HG03135 (cell line): ENCODE measurements around the gene SLC19A1.
"Not testable (repeated sequence)": the region's sequence is repeated elsewhere in the genome, so short reads cannot be mapped to it uniquely, and the experiment has no call there.

Source experiments
- ATAC-seq: cut with Tn5 transposase; IDR thresholded peaks from one replicate; pipeline ENCODE4 v1.9.1; 2021; ENCODE audit warnings: mild to moderate bottlenecking, moderate library complexity; ENCODE audit not compliant: unreplicated experiment

SLC19A1 gene

DNA sequence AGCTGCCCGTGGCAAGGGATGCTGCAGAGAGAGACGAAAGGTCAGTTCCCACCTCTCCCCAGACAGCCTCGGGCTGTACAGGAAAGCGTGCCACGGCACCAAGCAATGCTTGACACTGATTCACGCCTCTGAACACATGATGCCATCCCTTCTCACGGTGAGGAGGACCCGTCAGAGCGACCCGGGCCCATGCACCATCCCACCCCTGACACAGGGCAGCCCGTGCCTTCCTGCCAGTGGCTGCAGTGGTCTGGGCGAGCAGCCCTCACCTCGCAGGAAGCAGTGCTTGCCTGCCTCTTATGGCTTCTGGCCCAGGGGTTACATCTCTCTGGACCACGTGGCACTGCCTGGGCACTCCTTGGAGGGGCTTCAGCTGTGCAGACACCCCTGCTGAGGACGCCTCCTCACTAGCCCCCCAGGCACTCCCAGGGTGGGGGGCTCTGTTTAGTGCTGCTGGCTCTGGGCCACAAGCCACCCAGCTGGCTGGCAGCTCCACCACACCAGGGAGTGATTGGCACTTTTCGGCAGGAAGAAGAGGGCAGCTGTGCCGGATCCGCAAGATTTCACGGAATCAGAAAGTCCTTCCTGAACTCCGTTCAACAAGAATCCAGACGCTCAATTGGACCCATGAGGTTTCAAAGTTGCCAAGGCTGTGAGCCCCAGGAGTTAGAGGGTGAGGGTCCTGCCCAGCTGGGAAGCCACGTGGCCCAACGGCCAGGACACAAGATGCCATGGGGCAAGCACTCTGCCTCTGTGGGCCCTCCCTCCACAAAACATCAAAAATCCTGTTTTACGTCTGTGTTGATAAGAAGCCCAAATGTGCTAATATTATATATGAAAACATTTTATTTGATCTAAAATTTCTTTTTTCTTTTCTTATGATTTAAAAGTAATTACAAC is 34.8 kb upstream of the SLC19A1 start:
- no peak for ATAC-seq

DNA sequence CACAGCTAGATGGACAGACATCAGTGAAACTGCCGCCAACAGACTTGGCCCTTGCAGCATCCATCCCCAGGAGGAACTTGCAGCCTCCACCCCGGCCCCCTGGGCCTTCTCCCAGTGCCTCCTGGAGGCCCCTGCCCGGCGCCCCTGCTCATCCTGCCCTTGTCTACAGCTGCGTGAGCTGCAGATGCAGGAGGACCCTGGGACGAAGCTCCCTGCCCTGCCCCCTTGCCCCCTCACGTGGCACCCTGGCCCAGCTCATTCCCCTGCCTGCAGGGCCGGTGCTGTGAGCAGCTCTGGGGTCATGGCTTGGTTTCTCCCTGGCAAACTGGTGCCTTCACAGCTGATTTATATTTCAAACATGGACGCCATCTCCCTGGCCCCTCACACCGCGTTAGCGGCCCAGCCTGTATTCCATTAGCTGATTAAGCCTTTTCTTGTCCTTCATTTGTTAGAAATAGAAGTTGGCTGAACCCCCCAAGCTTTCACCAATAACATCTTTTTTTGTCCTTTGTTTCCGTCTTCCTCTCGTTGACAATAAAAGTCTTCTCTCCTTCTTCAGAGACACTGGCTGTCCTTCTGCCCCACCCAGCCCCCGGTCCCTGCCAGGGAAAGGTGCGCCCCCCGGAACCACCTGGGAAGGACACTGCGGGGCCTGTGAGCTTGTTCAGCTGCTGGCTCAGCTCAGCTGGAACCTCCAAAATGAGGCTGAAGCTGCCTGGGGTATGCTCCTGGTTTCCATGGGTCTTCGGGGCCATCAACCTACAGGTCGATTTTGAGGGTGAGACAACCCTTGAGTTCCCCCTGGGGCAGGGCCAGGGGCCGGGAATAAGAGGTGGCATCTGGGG is 34.0 kb upstream of the SLC19A1 start:
- ATAC-seq: no peak

DNA sequence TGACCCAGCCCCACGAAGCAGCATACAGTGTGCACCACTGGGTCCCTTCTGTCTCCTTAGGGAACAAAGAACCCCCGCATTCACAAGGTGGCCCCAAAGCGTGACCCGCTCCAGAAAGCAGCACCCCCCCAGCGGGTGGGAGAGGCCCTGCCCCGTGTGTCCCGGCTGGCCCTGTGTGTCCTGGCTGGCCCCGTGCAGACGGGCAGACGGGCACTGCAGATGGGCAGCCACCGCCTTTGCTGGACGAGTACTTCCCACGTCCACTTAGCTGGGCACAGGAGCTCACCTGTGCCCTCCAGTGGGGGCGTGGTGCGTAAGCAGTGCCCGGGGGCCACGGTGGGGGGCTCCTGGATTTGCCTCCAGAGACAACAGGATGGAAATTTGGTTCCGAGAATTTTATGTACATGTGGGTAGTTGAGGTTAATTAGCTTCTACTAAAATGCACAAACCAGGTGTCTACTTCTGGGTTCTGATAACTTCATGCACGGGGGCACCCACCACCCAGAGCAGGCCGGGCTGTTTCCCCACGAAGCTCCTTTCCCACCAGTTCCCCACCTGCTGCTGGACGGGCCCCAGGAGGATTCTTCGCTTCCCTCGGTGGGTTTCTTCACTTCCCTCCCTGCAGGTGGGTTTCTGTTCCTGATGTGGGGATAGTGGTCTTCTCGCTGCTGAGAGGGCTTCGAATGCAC is 33.2 kb upstream of the SLC19A1 start:
- no peak for ATAC-seq

DNA sequence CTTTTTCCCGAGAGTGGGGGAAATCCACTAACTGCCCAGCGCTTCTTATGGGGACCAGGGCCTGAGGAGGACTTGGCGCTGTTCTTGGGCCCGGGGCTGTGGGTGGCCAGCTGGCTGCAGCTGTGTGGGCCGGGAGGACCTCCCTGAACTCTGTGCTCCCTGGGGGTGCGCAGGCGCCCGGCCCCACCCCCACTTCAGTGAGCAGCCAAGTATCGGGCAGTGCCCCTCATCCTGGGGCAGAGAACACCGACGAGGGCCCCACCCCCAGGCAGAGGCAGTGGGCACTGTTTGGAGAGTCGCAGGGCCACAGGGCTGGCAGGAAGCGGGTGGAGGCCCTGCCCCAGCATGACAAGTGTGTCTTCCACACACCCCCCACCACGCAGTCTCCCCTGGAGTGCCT is 32.5 kb upstream of the SLC19A1 start:
- no peak for ATAC-seq

DNA sequence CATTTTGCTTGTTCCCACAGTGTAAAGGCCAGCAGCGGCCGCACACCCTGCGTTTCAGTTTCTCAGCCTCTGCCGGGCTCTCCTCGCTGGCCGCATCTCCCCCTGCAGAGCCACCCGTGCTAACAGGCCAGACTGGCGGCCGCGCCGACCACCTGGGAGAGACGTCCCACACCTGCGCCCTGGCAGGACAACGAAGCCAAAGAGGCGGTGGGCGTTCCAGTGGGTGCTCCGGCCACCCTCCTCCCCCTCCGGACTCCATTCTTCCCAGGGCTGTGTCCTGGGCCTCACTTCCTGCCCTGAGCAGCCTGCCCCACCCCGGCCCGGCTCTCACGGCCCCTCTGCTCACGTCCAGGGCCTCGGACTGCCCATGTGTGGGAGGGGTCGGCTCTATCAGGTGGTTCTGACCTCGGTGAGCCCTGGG is 31.9 kb upstream of the SLC19A1 start:
- no peak for ATAC-seq

DNA sequence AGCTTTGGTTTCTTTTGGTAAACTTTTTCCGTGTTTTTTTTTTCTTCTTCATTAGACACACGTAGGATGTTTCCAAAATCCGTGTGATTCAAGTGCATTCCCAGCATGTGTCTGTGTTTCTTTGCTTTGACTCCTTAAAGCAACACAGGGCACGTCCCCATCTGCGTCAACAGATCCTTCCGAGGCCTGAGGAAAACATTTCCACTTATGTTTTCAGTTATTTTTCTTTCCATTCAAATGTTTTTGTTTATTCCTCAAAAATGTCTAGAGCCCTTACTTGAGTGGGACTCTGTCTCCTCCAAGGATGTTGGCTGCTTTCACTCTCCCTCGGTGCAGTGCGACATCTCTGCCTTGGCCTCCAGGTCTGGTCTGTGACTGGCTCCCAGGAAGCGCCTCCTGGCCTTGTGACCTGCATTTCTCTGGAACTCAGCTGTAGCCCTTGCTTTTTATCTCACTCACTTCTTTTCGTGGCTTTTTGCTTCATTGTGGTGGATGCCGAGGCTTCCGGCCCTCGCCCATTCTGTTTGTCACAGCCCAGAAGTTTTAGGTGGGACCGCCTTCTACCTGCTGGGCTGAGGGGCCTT is 31.3 kb upstream of the SLC19A1 start:
- no peak for ATAC-seq

DNA sequence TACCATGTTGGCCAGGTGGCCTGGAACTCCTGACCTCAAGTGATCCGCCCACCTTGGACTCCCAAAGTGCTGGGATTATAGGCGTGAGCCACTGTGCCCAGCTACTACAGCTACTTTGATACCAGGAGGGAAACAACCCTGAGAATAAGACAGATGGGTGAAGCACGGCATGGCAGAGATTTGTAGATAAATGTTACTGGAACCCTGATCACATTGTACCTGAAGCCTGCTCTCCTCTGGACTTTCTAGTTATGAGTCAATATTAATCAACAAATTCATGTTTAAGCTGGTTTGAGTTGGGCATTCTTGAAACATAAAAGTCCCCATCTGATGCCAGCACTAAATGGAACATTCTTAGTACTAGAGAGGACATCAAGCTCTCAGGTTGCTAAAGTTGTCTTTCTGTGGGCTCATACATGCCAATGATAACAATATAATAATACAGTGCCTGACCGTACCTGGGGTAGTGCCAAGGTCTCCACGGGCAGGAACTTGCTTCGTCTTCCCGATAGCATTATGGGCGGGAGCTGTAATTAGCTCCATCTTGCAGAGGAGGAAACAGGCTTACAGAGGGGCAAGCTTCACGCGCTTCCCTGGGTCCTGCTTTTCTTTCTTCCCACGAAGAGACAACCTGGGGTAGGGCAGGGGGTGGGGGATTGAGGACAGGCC is 30.7 kb upstream of the SLC19A1 start:
- ATAC-seq: no peak

DNA sequence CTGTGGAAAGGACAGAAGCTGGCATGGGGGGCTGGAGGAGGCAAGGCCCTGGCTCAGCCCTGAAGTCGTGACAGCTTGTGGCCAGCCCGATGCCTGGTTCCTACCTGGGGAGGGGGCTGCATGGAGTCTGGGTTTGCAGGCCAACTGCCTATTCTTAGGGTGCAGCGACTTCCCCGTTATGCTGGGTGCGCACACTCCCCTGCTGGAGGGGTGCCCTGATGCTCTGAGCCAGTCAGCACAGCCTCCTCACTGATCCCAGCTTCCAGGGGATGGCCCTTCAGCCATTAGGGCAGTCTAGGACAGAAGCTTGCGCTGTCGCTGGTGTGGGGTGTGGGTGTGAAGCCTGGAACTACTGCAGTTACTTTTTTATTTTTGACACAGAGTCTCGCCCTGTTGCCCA is 30.0 kb upstream of the SLC19A1 start:
- ATAC-seq: no peak

DNA sequence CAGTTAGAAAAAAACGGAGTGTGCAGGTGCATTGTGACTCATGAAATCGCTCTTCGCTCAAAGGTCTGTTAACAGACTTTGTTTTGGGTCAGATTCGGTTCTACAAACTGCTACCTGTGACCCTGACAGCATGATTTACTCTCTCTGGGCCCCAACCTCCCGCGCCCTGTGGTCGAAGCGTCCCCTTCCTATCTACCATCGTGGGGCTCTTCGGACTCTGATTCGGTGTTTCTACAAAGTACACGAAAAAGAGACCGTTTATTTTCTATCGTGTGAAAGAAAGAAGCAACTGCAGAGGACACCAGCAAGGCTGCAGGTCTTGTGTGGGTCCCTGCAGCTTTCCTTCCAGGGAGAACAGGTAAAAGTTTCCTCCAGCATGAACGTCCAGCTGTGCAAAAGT is 29.4 kb upstream of the SLC19A1 start:
- ATAC-seq: no peak

DNA sequence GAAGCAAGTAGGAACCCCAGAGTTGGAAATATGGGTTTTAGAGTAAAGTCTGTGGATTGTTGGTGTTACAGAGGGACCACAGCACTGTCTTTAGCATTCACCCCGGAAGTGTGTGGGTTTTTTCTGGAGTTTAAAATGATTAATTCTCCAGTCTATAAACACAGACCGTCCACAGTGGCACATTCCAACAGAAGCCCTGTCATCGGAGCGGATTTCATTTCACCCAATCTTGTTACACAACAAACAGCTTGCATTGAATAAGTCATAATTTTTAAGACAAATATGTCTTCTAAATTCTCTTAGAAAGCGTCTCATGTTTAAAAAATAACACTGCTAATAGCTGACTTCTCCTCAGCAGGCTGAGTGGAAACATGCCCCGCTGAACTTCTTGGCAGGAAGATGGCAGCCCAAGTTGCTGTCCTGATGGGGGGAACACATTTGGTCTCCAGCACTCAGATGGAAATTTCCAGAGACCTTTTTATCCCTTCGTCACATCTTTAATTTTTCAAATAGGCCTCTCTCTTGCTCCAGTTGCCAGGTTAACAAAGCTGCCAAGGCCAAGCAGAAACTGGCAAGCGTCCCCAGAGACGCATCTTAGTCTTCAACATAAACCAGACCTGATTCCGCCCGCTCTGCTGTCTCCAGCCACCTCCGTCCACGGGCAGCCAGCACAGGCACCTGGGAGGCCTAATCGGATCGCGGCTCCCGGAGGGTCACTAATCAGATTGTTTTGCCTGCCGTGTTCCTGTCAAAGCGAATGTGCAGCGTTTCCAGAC is 28.8 kb upstream of the SLC19A1 start:
- ATAC-seq: no peak

DNA sequence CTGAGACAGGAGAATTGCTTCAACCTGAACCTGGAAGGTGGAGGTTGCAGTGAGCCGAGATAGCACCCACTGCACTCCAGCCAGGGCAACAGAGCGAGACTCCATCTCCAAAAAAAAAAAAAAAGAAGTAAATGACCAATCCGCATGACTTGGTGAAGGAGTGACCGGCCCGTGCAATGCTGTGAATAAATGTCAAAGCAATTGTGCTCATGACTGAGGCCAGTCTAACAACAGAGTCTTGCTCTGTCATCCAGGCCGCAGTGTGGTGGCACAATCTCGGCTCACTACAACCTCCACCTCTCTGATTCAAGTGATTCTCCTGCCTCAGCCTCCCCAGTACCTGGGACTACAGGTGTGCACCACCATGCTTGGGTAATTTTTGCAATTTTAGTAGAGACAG is 27.8 kb upstream of the SLC19A1 start:
- ATAC-seq: no peak

DNA sequence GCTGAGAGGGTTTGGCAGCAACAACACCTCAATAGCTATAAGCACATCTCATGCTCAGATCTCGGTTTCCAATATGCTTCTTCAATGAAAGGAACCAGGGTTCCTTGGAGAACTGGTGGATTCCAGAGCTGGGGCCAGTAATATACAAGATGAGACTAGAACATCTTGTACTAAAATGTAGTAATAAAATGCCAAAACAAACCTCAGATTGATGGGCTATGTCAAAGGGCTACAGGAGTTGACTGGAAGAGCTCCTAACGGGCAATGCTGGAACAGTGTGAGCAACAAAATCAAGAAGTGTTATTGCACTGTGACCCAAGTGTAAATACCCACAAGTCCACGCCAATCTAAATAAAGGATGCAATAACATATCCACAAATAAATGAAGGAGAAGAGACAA is 26.1 kb upstream of the SLC19A1 start:
- ATAC-seq: no peak

DNA sequence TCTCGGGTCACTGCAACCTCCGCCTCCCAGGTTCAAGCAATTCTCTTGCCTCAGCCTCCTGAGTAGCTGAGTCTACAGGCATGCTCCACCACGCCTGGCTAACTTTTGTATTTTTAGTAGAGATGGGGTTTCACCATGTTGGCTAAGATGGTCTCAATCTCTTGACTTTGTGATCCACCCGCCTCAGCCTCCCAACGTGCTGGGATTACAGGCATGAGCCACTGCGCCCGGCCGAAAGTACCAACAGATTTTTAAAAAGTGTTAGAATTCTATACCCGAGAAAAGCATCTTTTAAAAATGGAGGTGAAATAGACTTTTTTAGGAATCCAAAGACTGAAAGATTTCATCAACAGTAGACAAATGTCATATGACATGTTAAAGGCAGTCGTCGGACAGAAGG is 21.9 kb upstream of the SLC19A1 start:
- ATAC-seq: not testable (repeated sequence)

DNA sequence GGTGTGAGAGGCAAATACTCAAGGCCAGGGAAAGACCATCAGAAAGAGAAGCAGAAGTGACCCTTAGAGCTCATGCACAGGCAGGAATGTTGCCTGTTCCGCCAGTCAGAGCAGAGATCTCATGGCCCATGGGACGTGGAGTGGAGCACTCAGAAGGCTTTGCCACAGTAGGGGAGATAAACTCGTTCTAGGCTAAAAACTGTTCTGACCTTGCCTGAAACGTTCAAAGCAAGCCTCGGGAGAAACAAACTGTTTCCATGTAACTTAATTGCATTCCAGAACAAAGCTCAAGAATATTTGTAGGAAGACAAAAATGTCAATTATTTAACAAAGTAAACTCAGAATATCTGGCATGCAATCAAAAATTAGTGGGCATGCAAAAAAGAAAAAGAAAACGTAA is 20.7 kb upstream of the SLC19A1 start:
- no peak for ATAC-seq

DNA sequence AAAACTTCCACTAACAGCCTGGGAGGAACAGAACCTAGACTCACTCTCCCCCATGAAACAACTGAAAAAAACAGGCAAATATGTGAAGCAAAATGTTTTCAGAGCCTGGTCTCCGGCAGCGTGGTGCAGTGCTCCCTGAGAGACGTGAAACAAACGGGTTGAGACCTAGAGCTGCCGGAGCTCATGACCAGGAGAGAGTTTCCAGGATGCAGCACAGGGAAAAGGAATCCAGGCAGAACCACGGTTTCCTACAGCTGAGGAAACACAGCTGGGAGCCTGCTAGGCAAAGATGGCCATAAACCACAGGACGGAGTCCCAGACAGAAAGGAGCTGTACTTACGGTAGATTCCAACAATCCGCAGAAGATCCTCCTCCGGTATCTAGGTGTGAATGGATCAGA is 20.2 kb upstream of the SLC19A1 start:
- no peak for ATAC-seq

DNA sequence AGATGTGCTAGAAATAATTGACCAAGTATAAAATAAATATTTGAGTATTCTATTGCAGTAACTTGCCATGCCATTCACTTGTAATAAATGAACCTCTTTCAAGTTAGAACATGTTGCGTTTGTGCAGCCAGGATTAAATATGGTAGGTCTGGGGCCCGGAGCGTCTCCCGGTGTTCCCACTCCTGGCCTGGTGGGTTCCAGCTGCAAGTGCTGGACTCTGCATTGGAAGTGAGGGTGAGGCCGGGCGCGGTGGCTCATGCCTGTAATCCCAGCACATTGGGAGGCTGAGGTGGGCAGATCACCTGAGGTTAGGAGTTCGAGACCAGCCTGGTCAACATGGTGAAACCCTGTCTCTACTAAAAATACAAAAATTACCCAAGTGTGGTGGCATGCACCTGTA is 19.0 kb upstream of the SLC19A1 start:
- ATAC-seq: not testable (repeated sequence)

DNA sequence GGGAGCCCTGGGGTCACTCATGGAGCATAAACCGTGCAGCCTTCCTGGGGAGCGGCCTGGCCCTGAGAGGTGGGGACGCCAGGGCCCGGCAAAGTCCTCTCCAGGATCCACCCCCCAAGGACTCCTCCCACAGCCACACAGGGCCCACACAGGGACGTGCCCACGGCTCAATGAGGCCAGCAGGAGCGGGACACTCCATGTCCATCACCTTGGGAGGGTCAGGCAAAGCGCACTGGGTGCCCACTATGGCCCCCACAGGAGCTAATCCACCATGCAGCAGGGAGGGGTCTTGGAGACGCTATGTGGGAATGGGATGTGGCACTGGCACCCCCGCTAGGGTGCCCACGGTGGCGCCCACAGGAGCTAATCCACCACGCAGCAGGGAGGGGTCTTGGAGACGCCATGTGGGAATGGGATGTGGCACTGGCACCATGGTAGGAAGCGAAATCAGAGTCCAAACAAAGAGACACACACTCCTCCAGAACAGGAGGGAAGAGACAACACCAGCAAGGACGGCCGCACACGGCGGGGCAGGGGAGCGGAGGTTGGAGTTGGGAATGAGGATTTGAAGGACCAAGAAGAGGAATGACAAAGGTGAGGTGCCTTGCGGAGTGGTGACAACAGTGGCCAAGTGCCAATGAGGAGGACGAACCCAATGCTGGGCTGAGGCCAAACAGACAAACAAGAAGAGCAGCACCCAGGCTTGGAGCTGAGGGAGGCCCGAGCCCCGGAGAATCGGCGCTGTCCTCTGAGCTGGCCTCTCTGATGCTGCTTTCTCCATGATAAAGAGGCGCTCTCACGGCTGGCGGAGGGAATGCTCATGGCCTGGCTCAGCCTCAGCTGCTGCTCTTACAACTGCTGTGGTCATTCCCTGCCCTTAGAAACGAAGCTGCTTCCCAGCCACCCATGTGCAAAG is 18.1 kb upstream of the SLC19A1 start:
- no peak for ATAC-seq

DNA sequence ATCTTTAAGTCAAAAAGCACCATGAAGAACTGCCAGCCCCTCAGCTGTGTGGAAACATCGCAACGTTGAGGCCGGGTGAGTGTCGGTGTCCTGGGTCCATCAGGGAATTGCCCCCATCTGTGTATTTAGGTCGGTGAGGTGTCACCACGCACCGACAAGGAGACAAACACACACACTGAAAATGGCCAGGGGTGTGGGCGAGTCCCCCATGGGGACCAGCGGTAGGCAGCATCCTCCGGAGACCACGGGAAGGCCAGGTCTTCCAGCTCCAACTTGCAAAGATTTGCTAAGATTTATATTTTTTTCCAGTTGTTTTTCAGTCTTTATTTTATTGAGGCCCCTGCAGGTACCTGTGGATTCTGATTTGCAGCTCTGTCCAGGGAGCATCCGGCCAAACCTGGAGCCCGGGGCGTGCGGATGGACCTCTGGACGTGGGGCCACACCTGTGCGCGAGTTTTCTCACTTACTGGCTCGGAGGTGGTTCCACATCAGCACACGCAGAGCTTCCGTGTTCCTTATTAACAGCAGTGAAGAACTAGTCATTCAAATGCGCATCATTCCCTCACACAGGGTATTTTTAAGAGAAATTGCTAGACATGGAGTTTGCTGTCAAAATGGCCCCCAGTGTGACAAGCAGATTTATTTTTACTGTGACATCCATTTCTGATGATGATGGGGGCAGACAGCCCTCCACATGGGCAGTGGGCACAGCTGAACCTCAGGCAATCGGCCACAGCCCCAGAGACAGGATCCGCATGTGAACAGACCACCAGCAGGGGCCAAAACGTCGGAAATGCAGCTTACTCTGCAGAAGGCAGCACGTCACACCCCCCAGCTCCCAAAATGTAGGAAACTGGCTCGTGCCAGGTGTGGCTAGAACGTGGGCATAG is 17.2 kb upstream of the SLC19A1 start:
- no peak for ATAC-seq
